ENCODE measurements around the gene TCERG1L.
A peak's percentile ranks its signal among the peaks of the same experiment; 100 is the strongest.

Gene TCERG1L

GRCh38 chr10:131310142-131310541 is 1.4 kb downstream of the TCERG1L start:
- Histone ChIP-seq H3K9ac (ENCODE audit: low read depth, low read length) (peak overlapping the region; percentile 57), H3K9me3 (ENCODE audit: control insufficient read depth, insufficient read depth, low read length) (no peaks in the 10 kb centered on the region), H3K4me1 (ENCODE audit: insufficient read depth, low read length) (peaks cover 8% of the 10 kb centered on the region; the same call in 1 of the 2 replicates), H3K36me3 (ENCODE audit: insufficient read depth, low read length) (no peaks in the 10 kb centered on the region)

GRCh38 chr10:131300508-131300907 is 11.0 kb downstream of the TCERG1L start:
- Histone ChIP-seq H3K36me3 (ENCODE audit: insufficient read depth, low read length) (no peaks in the 10 kb centered on the region; the same call in 1 of the 2 replicates), H3K9ac (ENCODE audit: low read depth, low read length) (no peak overlapping the region), H3K4me1 (ENCODE audit: insufficient read depth, low read length) (no peaks in the 10 kb centered on the region), H3K9me3 (ENCODE audit: control insufficient read depth, insufficient read depth, low read length) (peaks cover 8% of the 10 kb centered on the region)

- Histone ChIP-seq H3K4me1 (ENCODE audit: insufficient read depth, low read length) (no peaks in the 10 kb centered on the region), H3K36me3 (ENCODE audit: insufficient read depth, low read length) (no peaks in the 10 kb centered on the region; the same call in 1 of the 2 replicates)
These were observed 20.7 kb downstream of the TCERG1L start for GRCh38 chr10:131290781-131291180.

DNA sequence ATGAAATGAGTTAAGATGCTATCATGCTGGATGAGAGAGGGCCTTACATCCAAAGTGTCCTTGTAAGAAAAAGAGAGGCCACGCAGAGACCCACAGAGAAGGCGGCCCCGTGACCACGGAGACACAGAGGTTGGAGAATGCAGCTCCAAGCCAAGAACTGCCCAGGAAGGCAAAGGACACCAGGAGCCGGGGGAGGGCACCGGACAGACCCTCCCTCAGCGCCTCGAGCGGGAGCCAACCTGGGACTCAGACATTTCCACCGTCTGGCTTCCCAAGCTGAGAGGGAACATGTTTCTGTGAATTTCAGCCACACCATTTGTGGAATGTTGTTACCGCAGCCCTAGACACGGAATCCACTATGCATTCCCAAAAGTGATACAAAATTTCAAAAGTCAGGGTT is 22.9 kb downstream of the TCERG1L start:
- Histone ChIP-seq H3K36me3 (ENCODE audit: insufficient read depth, low read length) (no peaks in the 10 kb centered on the region), H3K9me3 (ENCODE audit: control insufficient read depth, insufficient read depth, low read length) (no peaks in the 10 kb centered on the region), H3K9ac (ENCODE audit: low read depth, low read length) (no peak overlapping the region), H3K4me1 (ENCODE audit: insufficient read depth, low read length) (no peaks in the 10 kb centered on the region)

More at GRCh38 chr10:131290781-131291180, 20.7 kb downstream of the TCERG1L start:
- Histone ChIP-seq H3K9me3 (ENCODE audit: control insufficient read depth, insufficient read depth, low read length) (peaks cover 5% of the 10 kb centered on the region; the same call in 1 of the 2 replicates), H3K9ac (ENCODE audit: low read depth, low read length) (no peak overlapping the region)

DNA sequence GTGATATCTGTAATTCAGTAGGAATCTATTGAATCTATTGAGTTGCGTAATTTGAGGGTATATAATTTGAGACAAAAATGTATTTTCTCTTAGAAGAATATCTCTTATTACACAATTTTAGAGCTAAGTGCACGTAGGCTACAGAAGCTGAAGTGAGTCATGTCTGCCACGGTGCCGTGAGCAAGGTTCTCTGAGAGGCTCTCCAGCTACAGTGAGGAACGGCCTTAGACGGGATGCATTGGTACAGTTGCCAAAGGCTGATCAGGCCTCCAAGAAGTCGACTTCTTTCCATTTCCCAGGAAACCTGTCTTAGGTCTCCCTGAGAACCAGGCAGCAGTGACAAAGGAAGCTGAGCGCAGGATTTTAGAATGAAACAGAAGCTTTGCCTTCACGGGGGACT is 28.6 kb downstream of the TCERG1L start:
- no peaks in the 10 kb centered on the region for H3K9me3 ChIP-seq (ENCODE audit: control insufficient read depth, insufficient read depth, low read length)
- no peak overlapping the region for H3K9ac ChIP-seq (ENCODE audit: low read depth, low read length)
- H3K4me1 ChIP-seq (ENCODE audit: insufficient read depth, low read length) = no peaks in the 10 kb centered on the region
- H3K36me3 ChIP-seq (ENCODE audit: insufficient read depth, low read length) = no peaks in the 10 kb centered on the region

DNA sequence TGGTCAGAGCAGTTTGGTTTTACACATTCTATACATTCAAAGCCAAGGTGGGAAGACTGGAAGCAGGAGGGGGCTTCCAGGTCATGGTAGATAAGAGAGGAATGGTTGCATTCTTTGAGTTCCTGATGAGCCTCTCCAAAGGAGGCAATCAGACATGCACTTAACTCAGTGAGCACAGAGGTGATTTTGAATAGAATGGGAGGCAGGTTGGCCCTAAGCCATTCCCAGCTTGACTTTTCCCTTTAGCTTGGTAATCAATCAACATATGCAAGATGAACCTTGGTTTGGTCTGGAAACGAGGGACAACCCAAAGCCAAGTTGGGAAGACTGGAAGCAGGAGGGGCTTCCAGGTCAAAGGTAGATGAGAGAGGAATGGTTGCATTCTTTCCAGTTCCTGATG is 31.4 kb downstream of the TCERG1L start:
- Histone ChIP-seq H3K4me1 (ENCODE audit: insufficient read depth, low read length) (no peaks in the 10 kb centered on the region), H3K9me3 (ENCODE audit: control insufficient read depth, insufficient read depth, low read length) (no peaks in the 10 kb centered on the region), H3K36me3 (ENCODE audit: insufficient read depth, low read length) (no peaks in the 10 kb centered on the region), H3K9ac (ENCODE audit: low read depth, low read length) (no peak overlapping the region)

DNA sequence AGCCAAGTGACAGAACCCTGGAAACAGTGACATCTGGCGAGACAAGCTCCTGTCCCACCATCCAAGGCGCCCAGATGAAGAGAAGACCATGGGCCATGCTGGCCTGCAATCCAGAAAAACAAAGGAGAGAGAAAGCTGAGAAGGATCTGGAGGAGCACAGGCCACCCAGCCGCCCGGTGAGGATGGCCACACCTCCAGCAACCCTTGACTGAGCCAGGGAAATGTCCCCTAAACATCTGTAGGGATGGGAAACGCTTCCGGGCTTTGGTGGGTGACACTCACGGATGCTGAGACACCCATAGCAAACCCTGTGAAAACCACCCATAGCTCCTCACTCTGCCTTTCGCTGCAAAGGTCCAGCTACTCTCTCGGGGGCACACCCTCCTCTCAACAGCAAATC is 32.0 kb downstream of the TCERG1L start:
- Histone ChIP-seq H3K9ac (ENCODE audit: low read depth, low read length) (no peak overlapping the region), H3K4me1 (ENCODE audit: insufficient read depth, low read length) (no peaks in the 10 kb centered on the region), H3K9me3 (ENCODE audit: control insufficient read depth, insufficient read depth, low read length) (no peaks in the 10 kb centered on the region), H3K36me3 (ENCODE audit: insufficient read depth, low read length) (no peaks in the 10 kb centered on the region)

DNA sequence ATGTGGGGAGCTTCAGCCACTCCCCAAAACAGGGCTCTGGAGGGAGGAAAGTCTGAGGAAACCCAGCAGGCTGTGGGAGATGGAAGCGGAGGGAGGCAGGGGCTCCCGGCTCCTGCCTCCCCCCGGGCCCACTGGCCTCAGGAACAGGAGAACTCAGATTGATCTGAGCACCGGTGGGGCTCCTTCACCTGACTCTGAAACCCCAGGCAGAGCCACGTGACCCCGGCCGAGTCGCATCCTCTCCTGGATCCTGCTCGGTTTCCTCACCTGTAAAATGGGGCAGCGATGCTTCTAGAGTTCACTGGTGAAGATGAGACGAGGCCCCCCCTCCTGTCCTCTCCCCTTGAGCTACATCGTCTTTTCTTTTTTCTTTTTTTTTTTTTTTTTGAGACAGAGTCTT is 33.6 kb downstream of the TCERG1L start:
- no peaks in the 10 kb centered on the region for H3K9me3 ChIP-seq (ENCODE audit: control insufficient read depth, insufficient read depth, low read length)
- no peak overlapping the region for H3K9ac ChIP-seq (ENCODE audit: low read depth, low read length)
- no peaks in the 10 kb centered on the region for H3K4me1 ChIP-seq (ENCODE audit: insufficient read depth, low read length)
- no peaks in the 10 kb centered on the region for H3K36me3 ChIP-seq (ENCODE audit: insufficient read depth, low read length)

DNA sequence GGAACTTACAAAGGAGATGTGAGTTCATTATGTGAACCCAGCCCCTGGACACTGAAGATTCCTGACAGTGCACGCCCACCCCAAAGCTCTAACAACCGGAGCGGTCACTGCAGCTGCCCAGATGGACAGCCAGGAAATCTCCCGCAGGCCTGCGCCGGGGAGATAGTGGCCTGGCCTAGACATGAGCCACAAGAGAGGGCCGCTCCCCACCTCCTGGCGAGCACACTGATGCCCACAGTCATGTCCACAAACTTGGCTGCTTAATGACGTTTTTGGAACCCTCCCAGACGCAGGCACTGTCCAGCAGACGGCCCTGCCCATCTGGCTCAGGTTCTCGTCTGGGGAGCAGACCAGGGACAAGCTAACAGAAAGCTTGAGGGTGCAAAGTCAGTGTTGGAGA is 34.2 kb downstream of the TCERG1L start:
- Histone ChIP-seq H3K9ac (ENCODE audit: low read depth, low read length) (no peak overlapping the region), H3K4me1 (ENCODE audit: insufficient read depth, low read length) (no peaks in the 10 kb centered on the region), H3K36me3 (ENCODE audit: insufficient read depth, low read length) (no peaks in the 10 kb centered on the region), H3K9me3 (ENCODE audit: control insufficient read depth, insufficient read depth, low read length) (no peaks in the 10 kb centered on the region)

DNA sequence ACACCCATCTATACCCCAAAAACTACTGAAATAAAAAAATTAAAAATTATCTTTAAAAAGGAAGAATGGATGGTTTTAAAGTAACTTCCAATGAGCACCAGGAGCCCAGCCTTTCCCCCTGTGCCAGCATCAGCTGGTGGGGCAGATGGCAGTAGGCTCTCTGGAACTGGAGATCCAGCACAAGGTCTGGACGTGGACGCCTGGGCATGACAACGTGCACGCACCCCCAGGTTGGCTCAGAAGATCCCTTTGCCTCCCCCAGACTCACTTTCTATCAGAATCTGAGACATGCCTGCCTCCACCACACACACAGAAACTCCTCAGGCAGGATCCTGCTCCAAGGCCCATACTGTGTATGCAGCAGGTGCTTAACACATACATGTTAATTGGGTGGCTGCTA is 35.8 kb downstream of the TCERG1L start:
- Histone ChIP-seq H3K9ac (ENCODE audit: low read depth, low read length) (no peak overlapping the region), H3K4me1 (ENCODE audit: insufficient read depth, low read length) (no peaks in the 10 kb centered on the region), H3K36me3 (ENCODE audit: insufficient read depth, low read length) (no peaks in the 10 kb centered on the region), H3K9me3 (ENCODE audit: control insufficient read depth, insufficient read depth, low read length) (no peaks in the 10 kb centered on the region)

DNA sequence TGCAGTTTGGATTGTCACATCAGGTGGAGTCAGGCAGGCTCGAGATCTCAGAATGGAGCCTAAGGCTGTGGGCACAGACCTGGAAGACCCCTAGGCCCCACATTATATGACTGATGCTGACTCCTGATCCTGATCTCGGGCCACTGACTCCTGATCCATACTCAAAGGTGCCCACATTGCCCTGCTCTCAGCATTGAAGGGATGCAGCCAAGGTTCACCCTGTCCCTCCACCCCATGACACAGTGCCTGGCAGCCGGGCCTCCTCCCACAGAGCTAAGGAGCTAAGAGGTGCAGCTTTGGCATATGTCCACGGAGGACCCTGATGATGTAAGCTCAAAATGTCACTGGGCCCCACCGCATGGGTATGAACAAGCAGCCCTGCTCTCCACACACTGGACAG is 36.6 kb downstream of the TCERG1L start:
- Histone ChIP-seq H3K4me1 (ENCODE audit: insufficient read depth, low read length) (no peaks in the 10 kb centered on the region), H3K36me3 (ENCODE audit: insufficient read depth, low read length) (no peaks in the 10 kb centered on the region), H3K9me3 (ENCODE audit: control insufficient read depth, insufficient read depth, low read length) (no peaks in the 10 kb centered on the region), H3K9ac (ENCODE audit: low read depth, low read length) (no peak overlapping the region)

DNA sequence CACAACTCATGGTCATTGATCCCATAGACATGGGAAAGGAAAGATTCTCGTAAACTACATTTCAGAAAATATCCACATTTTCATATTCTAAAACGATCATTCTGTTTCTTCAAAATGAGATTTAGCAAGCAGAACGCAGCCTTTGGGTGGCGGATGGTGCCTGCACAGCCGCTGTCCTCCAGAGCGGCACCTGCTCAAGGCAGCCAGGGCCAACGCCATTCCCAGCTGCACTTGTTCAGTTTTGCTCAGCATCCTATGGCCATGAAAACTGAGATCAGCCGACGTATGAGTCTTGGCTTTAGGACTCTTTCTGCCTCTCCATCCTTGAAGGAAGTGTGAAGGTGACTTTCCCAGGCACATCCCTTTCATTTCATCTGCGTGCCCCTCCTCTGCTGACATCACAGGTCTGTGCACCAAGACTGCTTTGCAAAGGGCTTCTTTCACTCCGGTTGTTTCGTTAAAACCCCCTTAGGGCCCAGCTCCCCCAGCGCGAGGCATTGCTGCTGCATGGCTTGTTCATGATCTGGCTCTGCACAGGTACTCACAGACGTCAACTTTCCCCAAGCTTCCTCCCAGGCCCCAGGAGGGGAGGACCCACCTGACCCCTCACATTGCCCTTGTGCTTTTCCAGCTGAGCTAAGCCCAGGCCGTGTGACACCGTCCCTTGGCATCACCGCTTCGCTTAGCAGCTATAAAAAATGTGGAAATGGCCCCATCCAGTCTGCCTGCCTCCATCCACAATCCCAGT is 37.2 kb downstream of the TCERG1L start:
- no peaks in the 10 kb centered on the region for H3K36me3 ChIP-seq (ENCODE audit: insufficient read depth, low read length)
- no peak overlapping the region for H3K9ac ChIP-seq (ENCODE audit: low read depth, low read length)
- H3K9me3 ChIP-seq (ENCODE audit: control insufficient read depth, insufficient read depth, low read length) = no peaks in the 10 kb centered on the region
- H3K4me1 ChIP-seq (ENCODE audit: insufficient read depth, low read length) = no peaks in the 10 kb centered on the region

DNA sequence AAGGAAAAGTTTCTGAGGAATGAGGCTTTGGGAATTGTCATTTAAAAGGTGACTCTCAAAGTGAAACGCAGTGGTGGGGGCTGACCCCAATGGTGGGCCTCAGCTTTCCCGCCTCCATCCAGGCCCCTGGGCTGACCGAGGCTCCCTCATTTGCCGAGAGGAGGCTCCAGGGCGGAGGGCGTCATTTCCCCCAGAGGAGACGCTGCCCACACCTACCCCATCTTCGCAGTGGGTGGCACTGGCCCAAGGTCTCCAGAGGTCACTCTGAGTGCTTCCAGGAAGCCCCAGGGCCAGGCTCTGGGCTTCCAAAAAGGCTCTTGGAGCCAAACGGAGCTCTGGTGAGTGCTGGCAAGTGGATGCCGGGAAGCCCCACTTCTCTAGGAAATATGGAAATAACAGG is 38.0 kb downstream of the TCERG1L start:
- no peaks in the 10 kb centered on the region for H3K4me1 ChIP-seq (ENCODE audit: insufficient read depth, low read length)
- H3K36me3 ChIP-seq (ENCODE audit: insufficient read depth, low read length) = no peaks in the 10 kb centered on the region
- H3K9ac ChIP-seq (ENCODE audit: low read depth, low read length) = no peak overlapping the region
- H3K9me3 ChIP-seq (ENCODE audit: control insufficient read depth, insufficient read depth, low read length) = no peaks in the 10 kb centered on the region

GRCh38 chr10:131272897-131273451 is 38.5 kb downstream of the TCERG1L start:
- Histone ChIP-seq H3K9ac (ENCODE audit: low read depth, low read length) (no peak overlapping the region), H3K4me1 (ENCODE audit: insufficient read depth, low read length) (no peaks in the 10 kb centered on the region), H3K9me3 (ENCODE audit: control insufficient read depth, insufficient read depth, low read length) (no peaks in the 10 kb centered on the region), H3K36me3 (ENCODE audit: insufficient read depth, low read length) (no peaks in the 10 kb centered on the region)

- H3K36me3 ChIP-seq (ENCODE audit: insufficient read depth, low read length) = no peaks in the 10 kb centered on the region
- no peak overlapping the region for H3K9ac ChIP-seq (ENCODE audit: low read depth, low read length)
- H3K4me1 ChIP-seq (ENCODE audit: insufficient read depth, low read length) = no peaks in the 10 kb centered on the region
- no peaks in the 10 kb centered on the region for H3K9me3 ChIP-seq (ENCODE audit: control insufficient read depth, insufficient read depth, low read length)
These were observed 39.6 kb downstream of the TCERG1L start for GRCh38 chr10:131271966-131272365.
